ENCODE data around the gene SBK3.
"Not testable (repeated sequence)": the region's sequence is repeated elsewhere in the genome, so short reads cannot be mapped to it uniquely, and the experiment has no call there.

SBK3 gene

GRCh38 chr19:55504981-55505380 lies 40.4 kb downstream of the SBK3 start:
- Histone ChIP-seq H3K27me3 (ENCODE audit: insufficient read depth, low read length) (no peaks in the 10 kb centered on the region), H3K4me3 (ENCODE audit: low read depth, low read length) (no peak overlapping the region), H3K4me1 (ENCODE audit: control insufficient read depth, insufficient read depth, low read length, unreplicated experiment) (no peaks in the 10 kb centered on the region)

GRCh38 chr19:55504252-55504603 lies 41.1 kb downstream of the SBK3 start:
- Histone ChIP-seq H3K36me3 (ENCODE audit: insufficient read depth, low read length) (no peaks in the 10 kb centered on the region), H3K79me2 (ENCODE audit: control insufficient read depth, insufficient read depth, low read length, unreplicated experiment) (peaks cover 2% of the 10 kb centered on the region), H2AFZ (ENCODE audit: low read length, unreplicated experiment) (no peak overlapping the region), H3K27me3 (ENCODE audit: insufficient read depth, low read length) (no peaks in the 10 kb centered on the region), H3K27ac (ENCODE audit: low read depth, low read length) (no peak overlapping the region), H3K4me1 (ENCODE audit: control insufficient read depth, insufficient read depth, low read length, unreplicated experiment) (no peaks in the 10 kb centered on the region), H3K4me3 (ENCODE audit: low read depth, low read length) (peak overlapping the region; percentile 77)

More at GRCh38 chr19:55504981-55505380, 40.4 kb downstream of the SBK3 start:
- Histone ChIP-seq H3K27ac (ENCODE audit: low read depth, low read length) (no peak overlapping the region), H3K36me3 (ENCODE audit: insufficient read depth, low read length) (no peaks in the 10 kb centered on the region), H3K79me2 (ENCODE audit: control insufficient read depth, insufficient read depth, low read length, unreplicated experiment) (peaks cover 2% of the 10 kb centered on the region), H2AFZ (ENCODE audit: low read length, unreplicated experiment) (no peak overlapping the region)

- H3K36me3 ChIP-seq (ENCODE audit: insufficient read depth, low read length): no peaks in the 10 kb centered on the region
- no peaks in the 10 kb centered on the region for H3K4me1 ChIP-seq (ENCODE audit: control insufficient read depth, insufficient read depth, low read length, unreplicated experiment)
- H3K4me3 ChIP-seq (ENCODE audit: low read depth, low read length): peak overlapping the region; percentile 77
- no peak overlapping the region for H3K27ac ChIP-seq (ENCODE audit: low read depth, low read length)
- H3K79me2 ChIP-seq (ENCODE audit: control insufficient read depth, insufficient read depth, low read length, unreplicated experiment): peaks cover 2% of the 10 kb centered on the region
- H2AFZ ChIP-seq (ENCODE audit: low read length, unreplicated experiment): no peak overlapping the region
- no peaks in the 10 kb centered on the region for H3K27me3 ChIP-seq (ENCODE audit: insufficient read depth, low read length)
Observed at GRCh38 chr19:55503502-55504251, 41.7 kb downstream of the SBK3 start.

- Histone ChIP-seq H2AFZ (ENCODE audit: low read length, unreplicated experiment) (no peak overlapping the region), H3K4me3 (ENCODE audit: low read depth, low read length) (peak overlapping the region; percentile 77)
Observed at GRCh38 chr19:55503157-55503501, 42.2 kb downstream of the SBK3 start.

GRCh38 chr19:55502197-55502952 lies 43.0 kb downstream of the SBK3 start:
- no peak overlapping the region for H3K27ac ChIP-seq (ENCODE audit: low read depth, low read length)
- no peaks in the 10 kb centered on the region for H3K36me3 ChIP-seq (ENCODE audit: insufficient read depth, low read length)
- H3K4me1 ChIP-seq (ENCODE audit: control insufficient read depth, insufficient read depth, low read length, unreplicated experiment): no peaks in the 10 kb centered on the region
- no peaks in the 10 kb centered on the region for H3K27me3 ChIP-seq (ENCODE audit: insufficient read depth, low read length)
- no peak overlapping the region for H2AFZ ChIP-seq (ENCODE audit: low read length, unreplicated experiment)
- H3K79me2 ChIP-seq (ENCODE audit: control insufficient read depth, insufficient read depth, low read length, unreplicated experiment): peaks cover 2% of the 10 kb centered on the region
- H3K4me3 ChIP-seq (ENCODE audit: low read depth, low read length): no peak overlapping the region

More at GRCh38 chr19:55503157-55503501, 42.2 kb downstream of the SBK3 start:
- Histone ChIP-seq H3K36me3 (ENCODE audit: insufficient read depth, low read length) (no peaks in the 10 kb centered on the region), H3K79me2 (ENCODE audit: control insufficient read depth, insufficient read depth, low read length, unreplicated experiment) (peaks cover 2% of the 10 kb centered on the region), H3K4me1 (ENCODE audit: control insufficient read depth, insufficient read depth, low read length, unreplicated experiment) (no peaks in the 10 kb centered on the region), H3K27me3 (ENCODE audit: insufficient read depth, low read length) (no peaks in the 10 kb centered on the region), H3K27ac (ENCODE audit: low read depth, low read length) (no peak overlapping the region)

GRCh38 chr19:55500368-55500952 lies 44.9 kb downstream of the SBK3 start:
- H3K36me3 ChIP-seq (ENCODE audit: insufficient read depth, low read length): no peaks in the 10 kb centered on the region
- no peaks in the 10 kb centered on the region for H3K27me3 ChIP-seq (ENCODE audit: insufficient read depth, low read length)
- no peak overlapping the region for H3K27ac ChIP-seq (ENCODE audit: low read depth, low read length)
- H3K4me3 ChIP-seq (ENCODE audit: low read depth, low read length): no peak overlapping the region
- H2AFZ ChIP-seq (ENCODE audit: low read length, unreplicated experiment): no peak overlapping the region
- H3K4me1 ChIP-seq (ENCODE audit: control insufficient read depth, insufficient read depth, low read length, unreplicated experiment): no peaks in the 10 kb centered on the region
- H3K79me2 ChIP-seq (ENCODE audit: control insufficient read depth, insufficient read depth, low read length, unreplicated experiment): peaks cover 4% of the 10 kb centered on the region

GRCh38 chr19:55498246-55498840 lies 47.0 kb downstream of the SBK3 start:
- Histone ChIP-seq H3K4me1 (ENCODE audit: control insufficient read depth, insufficient read depth, low read length, unreplicated experiment) (peaks cover 13% of the 10 kb centered on the region), H3K27ac (ENCODE audit: low read depth, low read length) (no peak overlapping the region), H3K36me3 (ENCODE audit: insufficient read depth, low read length) (no peaks in the 10 kb centered on the region), H3K79me2 (ENCODE audit: control insufficient read depth, insufficient read depth, low read length, unreplicated experiment) (peaks cover 10% of the 10 kb centered on the region), H3K27me3 (ENCODE audit: insufficient read depth, low read length) (no peaks in the 10 kb centered on the region), H3K4me3 (ENCODE audit: low read depth, low read length) (no peak overlapping the region), H2AFZ (ENCODE audit: low read length, unreplicated experiment) (no peak overlapping the region)

- H3K4me1 ChIP-seq (ENCODE audit: control insufficient read depth, insufficient read depth, low read length, unreplicated experiment): peaks cover 17% of the 10 kb centered on the region
- H3K79me2 ChIP-seq (ENCODE audit: control insufficient read depth, insufficient read depth, low read length, unreplicated experiment): peaks cover 8% of the 10 kb centered on the region
- H3K36me3 ChIP-seq (ENCODE audit: insufficient read depth, low read length): no peaks in the 10 kb centered on the region
- no peak overlapping the region for H3K27ac ChIP-seq (ENCODE audit: low read depth, low read length)
- no peak overlapping the region for H2AFZ ChIP-seq (ENCODE audit: low read length, unreplicated experiment)
- H3K27me3 ChIP-seq (ENCODE audit: insufficient read depth, low read length): no peaks in the 10 kb centered on the region
- no peak overlapping the region for H3K4me3 ChIP-seq (ENCODE audit: low read depth, low read length)
Observed at GRCh38 chr19:55497763-55498162, 47.6 kb downstream of the SBK3 start.

- not testable (repeated sequence) for H3K27ac ChIP-seq (ENCODE audit: low read depth, low read length)
Observed at GRCh38 chr19:55496820-55497219, 48.5 kb downstream of the SBK3 start.

GRCh38 chr19:55495646-55496349 lies 49.5 kb downstream of the SBK3 start:
- Histone ChIP-seq H2AFZ (ENCODE audit: low read length, unreplicated experiment) (no peak overlapping the region), H3K36me3 (ENCODE audit: insufficient read depth, low read length) (no peaks in the 10 kb centered on the region), H3K4me3 (ENCODE audit: low read depth, low read length) (no peak overlapping the region), H3K27ac (ENCODE audit: low read depth, low read length) (no peak overlapping the region), H3K79me2 (ENCODE audit: control insufficient read depth, insufficient read depth, low read length, unreplicated experiment) (peaks cover 8% of the 10 kb centered on the region), H3K27me3 (ENCODE audit: insufficient read depth, low read length) (no peaks in the 10 kb centered on the region), H3K4me1 (ENCODE audit: control insufficient read depth, insufficient read depth, low read length, unreplicated experiment) (peaks cover 17% of the 10 kb centered on the region)

More at GRCh38 chr19:55496820-55497219, 48.5 kb downstream of the SBK3 start:
- not testable (repeated sequence) for H3K4me3 ChIP-seq (ENCODE audit: low read depth, low read length); H3K79me2 ChIP-seq (ENCODE audit: control insufficient read depth, insufficient read depth, low read length, unreplicated experiment); H2AFZ ChIP-seq (ENCODE audit: low read length, unreplicated experiment); H3K36me3 ChIP-seq (ENCODE audit: insufficient read depth, low read length); H3K27me3 ChIP-seq (ENCODE audit: insufficient read depth, low read length)
- H3K4me1 ChIP-seq (ENCODE audit: control insufficient read depth, insufficient read depth, low read length, unreplicated experiment): peaks cover 17% of the 10 kb centered on the region

All from ACC112 (cell line).